GM20000 (cell line): ENCODE data around the gene THBS2.

Experiments
- DNase-seq: peaks from one replicate; pipeline ENCODE4 v3.0.0; 2012; ENCODE audit warnings: low spot score
- TF ChIP-seq, protein P1 (sequence below): IDR thresholded peaks from 2 replicates; pipeline ENCODE4 v1.5.1; 2012; ENCODE audit warnings: mild to moderate bottlenecking, control low read depth; ENCODE audit errors: extremely low read depth, missing control alignments

The THBS2 gene

DNA sequence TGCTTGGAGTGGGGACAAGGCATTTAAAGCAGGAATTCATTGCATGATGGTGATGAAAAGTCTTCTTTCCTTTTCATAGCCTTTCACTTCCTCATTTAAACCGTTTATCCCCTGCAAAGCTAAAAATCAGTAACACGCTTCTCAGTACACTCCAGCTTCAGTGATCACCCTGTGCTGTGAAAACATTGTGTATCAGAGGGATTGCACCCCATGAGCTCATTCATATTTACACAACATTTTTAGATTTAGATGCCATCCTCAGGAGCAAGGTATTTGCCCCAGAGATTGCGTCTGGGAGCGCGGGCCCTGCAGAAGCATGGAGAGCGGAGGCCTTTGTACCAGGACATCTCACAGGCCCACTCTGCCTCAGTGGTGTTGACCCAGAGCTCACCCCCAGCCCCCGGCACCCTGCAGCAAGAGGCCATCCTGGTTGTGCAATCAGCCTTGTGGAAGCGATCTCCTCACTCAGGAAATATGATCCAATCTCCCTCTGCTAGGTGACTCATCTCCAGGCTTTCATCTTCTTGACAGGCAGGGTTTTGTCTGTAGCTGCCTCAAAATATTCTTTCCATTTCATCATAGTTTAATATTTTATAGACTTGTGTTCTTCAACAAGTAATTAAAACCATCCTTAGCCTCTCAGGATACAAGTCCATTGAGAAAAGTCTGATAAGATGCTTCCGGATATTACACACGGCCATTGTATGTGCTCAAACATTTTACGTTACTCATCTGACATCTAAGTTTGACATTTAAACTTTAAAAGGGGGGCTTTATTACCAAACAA is 38.9 kb upstream of the THBS2 start:
- no peak for DNase-seq

DNA sequence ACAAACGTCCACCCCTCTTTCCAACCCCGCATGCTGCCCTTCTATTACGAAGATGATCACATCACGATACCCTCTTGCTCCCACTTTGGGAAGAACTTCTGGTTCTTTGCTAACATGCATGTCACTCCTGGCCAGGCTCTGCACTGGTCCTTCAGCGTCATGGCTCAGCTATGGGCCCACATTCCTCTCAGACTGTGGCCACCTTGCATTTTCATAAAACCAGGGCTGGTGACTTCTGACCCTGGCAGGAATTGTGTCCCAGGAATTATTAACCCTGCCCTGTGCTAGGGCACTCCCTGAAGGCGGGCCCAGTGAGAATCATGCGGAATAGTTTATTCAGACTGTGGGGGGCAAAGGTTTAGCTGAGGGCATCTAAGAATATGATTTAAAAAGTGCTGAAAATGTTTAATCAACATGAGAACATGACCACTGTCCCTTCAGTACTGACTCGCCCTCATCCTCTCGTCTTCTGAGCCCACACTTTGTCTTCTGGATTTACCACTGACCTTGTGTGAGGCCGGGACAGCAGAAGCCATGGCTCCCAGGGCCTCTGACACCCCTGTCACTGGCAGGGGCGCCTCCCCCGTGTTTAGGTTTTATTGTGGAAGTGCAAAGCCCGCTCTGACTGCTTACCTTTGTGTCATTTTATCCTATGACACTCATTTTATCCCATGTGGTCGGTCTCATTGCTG is 38.1 kb upstream of the THBS2 start:
- TF ChIP-seq, protein P1, sequence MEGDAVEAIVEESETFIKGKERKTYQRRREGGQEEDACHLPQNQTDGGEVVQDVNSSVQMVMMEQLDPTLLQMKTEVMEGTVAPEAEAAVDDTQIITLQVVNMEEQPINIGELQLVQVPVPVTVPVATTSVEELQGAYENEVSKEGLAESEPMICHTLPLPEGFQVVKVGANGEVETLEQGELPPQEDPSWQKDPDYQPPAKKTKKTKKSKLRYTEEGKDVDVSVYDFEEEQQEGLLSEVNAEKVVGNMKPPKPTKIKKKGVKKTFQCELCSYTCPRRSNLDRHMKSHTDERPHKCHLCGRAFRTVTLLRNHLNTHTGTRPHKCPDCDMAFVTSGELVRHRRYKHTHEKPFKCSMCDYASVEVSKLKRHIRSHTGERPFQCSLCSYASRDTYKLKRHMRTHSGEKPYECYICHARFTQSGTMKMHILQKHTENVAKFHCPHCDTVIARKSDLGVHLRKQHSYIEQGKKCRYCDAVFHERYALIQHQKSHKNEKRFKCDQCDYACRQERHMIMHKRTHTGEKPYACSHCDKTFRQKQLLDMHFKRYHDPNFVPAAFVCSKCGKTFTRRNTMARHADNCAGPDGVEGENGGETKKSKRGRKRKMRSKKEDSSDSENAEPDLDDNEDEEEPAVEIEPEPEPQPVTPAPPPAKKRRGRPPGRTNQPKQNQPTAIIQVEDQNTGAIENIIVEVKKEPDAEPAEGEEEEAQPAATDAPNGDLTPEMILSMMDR: no peak
- DNase-seq: no peak

More for the DNA sequence above, 38.9 kb upstream of the THBS2 start:
- TF ChIP-seq, protein P1: no peak

DNA sequence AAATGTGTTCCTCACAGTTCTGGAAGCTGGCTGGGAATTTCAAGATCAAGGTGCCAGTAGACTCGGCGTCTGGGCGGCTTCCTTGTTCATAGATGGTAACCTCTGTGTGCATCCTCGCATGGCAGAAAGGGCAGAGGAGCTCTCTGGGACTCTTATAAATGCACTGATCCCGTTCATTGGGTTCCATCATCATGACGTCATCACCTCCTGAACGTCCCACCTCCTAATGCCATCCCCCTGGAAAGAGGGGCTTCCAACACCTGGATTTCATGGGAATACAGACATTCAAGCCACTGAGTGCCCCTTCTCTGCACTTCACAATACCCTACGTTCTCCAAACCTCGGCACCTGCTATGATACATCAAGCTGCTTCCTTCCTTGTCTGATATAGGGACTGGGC is 37.5 kb upstream of the THBS2 start:
- no peak for DNase-seq
- TF ChIP-seq, protein P1: no peak

DNA sequence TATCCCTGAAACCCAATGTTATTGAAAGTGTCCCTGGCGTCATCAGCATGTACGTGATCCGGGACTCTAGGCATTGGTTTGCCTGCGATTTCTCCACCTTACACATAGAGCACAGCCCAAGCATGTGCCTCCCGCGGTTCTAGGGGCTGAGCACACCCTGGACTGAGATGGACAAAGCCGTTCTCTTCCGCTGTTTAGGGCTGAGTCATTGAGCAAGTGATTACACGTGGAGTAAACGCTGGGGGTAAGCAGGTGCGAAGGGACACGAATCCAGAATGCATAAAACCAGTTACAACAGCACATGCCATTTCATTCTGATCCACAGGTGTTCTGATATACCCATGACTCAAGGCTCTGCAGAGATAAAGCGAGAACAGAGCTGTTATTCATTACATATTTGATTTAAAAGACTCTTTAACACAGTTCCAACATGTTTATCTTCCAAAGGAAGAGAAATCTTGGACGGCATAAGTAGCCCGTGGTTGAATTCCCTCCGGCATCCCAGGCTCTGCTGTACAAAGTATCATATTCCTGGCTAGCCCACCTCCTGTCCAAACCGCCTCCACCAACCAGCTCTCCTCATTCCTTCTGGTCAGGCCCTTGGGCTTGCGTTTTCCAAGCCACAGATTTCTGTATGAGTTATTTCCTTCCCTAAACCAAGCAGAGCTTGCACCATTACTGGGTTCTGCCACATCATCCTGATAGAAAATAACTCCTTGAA is 36.1 kb upstream of the THBS2 start:
- TF ChIP-seq, protein P1: no peak
- no peak for DNase-seq

DNA sequence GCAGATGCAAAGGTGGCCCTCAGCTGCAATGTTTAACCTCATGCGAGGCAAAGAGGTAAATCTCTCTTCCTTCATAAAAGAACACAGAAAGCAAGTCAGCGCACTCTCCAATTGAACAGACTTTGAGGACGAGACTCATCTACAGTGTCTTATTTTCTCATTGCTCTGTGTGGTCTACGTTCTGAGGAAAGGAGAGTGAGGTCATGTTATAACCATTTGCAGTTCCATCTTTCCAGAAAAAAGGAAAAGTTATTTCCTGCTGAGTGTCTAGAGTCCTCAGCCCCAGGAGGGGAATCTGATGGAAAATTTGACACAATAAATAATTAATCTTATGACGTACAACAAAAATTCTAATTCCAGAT is 35.6 kb upstream of the THBS2 start:
- DNase-seq: no peak
- TF ChIP-seq, protein P1: no peak

DNA sequence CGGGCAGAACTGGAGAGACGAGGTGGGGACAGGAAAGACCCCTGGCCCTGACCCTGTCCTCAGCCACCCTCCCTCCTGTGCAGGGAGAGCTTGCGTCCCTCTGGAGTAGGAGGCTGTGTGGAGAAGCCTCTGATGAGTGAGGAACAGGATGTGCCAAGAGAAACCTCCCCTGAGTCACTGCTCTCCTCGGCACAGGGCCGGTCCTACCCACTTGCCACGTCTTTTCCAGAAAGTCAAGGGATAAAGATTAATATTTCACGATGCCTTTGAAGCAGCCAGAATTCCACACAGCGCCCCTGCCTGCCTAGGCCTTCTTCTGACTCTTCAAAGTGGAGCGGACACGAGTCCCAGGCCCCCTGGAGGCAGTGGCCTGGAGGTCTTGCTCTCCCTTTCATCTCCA is 34.9 kb upstream of the THBS2 start:
- TF ChIP-seq, protein P1: no peak
- no peak for DNase-seq

DNA sequence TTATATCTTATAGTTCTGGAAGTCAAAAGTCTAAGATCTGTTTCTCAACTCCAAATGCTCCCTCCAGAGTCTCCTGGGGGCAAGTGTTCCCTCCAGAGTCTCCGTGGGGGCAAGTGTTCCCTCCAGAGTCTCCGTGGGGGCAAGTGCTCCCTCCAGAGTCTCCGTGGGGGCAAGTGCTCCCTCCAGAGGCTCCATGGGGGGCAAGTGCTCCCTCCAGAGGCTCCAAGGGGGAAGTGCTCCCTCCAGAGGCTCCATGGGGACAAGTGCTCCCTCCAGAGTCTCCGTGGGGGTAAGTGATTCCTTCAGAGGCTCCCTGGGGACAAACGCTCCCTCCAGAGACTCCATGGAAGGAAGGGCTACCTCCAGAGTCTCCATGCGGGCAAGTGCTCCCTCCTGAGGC is 34.0 kb upstream of the THBS2 start:
- TF ChIP-seq, protein P1: no peak
- no peak for DNase-seq
